HG03432 (cell line): ENCODE measurements around the gene NCMAP.
"Not testable (repeated sequence)": the region's sequence is repeated elsewhere in the genome, so short reads cannot be mapped to it uniquely, and the experiment has no call there.

Source experiments
- ATAC-seq: cut with Tn5 transposase; IDR thresholded peaks from one replicate; pipeline ENCODE4 v1.9.1; 2021; ENCODE audit warnings: mild to moderate bottlenecking, moderate library complexity; ENCODE audit not compliant: unreplicated experiment

NCMAP gene

GRCh38 chr1:24555591-24556413 is at the start of gene NCMAP:
Gene NCMAP, plus strand, starts transcription at chr1:24556087. Its CDS starts 39,344 bp downstream, at chr1:24595431.
- no peak for ATAC-seq

- no peak for ATAC-seq
Observed at GRCh38 chr1:24506691-24507381, 49.1 kb upstream of the NCMAP start.

GRCh38 chr1:24507405-24507804 is 48.5 kb upstream of the NCMAP start:
- no peak for ATAC-seq

GRCh38 chr1:24508911-24509310 is 47.0 kb upstream of the NCMAP start:
- no peak for ATAC-seq

- ATAC-seq: no peak
Observed at GRCh38 chr1:24513706-24514105, 42.2 kb upstream of the NCMAP start.

GRCh38 chr1:24514946-24515345 is 40.9 kb upstream of the NCMAP start:
- no peak for ATAC-seq

GRCh38 chr1:24515671-24516209 is 40.1 kb upstream of the NCMAP start:
- not testable (repeated sequence) for ATAC-seq

GRCh38 chr1:24516506-24516905 is 39.4 kb upstream of the NCMAP start:
- ATAC-seq: no peak

GRCh38 chr1:24517898-24518297 is 38.0 kb upstream of the NCMAP start:
- no peak for ATAC-seq

- ATAC-seq: not testable (repeated sequence)
Observed at GRCh38 chr1:24520282-24520681, 35.6 kb upstream of the NCMAP start.

- no peak for ATAC-seq
Observed at GRCh38 chr1:24525606-24526005, 30.3 kb upstream of the NCMAP start.

GRCh38 chr1:24526045-24526444 is 29.8 kb upstream of the NCMAP start:
- no peak for ATAC-seq

GRCh38 chr1:24526940-24527542 is 28.8 kb upstream of the NCMAP start:
- ATAC-seq: no peak

GRCh38 chr1:24528744-24529143 is 27.1 kb upstream of the NCMAP start:
- ATAC-seq: no peak

- ATAC-seq: not testable (repeated sequence)
Observed at GRCh38 chr1:24529292-24529691, 26.6 kb upstream of the NCMAP start.

GRCh38 chr1:24535021-24535424 is 20.9 kb upstream of the NCMAP start:
- peak; percentile 53 for ATAC-seq

GRCh38 chr1:24535778-24536177 is 20.1 kb upstream of the NCMAP start:
- ATAC-seq: no peak

GRCh38 chr1:24536391-24536840 is 19.5 kb upstream of the NCMAP start:
- ATAC-seq: peak; percentile 75

- ATAC-seq: no peak
Observed at GRCh38 chr1:24540051-24540905, 15.6 kb upstream of the NCMAP start.

- ATAC-seq: no peak
Observed at GRCh38 chr1:24540906-24541710, 14.8 kb upstream of the NCMAP start.
